HEK293 (cell line): ENCODE measurements around the gene WDR7.
A peak's percentile ranks its signal among the peaks of the same experiment; 100 is the strongest.

ENCODE experiments used
- CTCF ChIA-PET: fragments of 350-600 bp; formaldehyde crosslinking; extraction: SDS; loops from one replicate; lab custom pipeline; 2021; ENCODE audit warnings: antibody characterized with exemption; lab: Yijun Ruan, JAX
- POLR2A ChIA-PET: fragments of 300-600 bp; formaldehyde crosslinking; extraction: SDS; loops from one replicate; lab custom pipeline; 2020; ENCODE audit warnings: antibody characterized with exemption, inconsistent platforms; lab: Yijun Ruan, JAX
- H3K27ac ChIP-seq: fragments of 200-500 bp; sonication (Bioruptor generic); 2 replicates; pipeline ENCODE4 v1.5.1; 2014; ENCODE audit warnings: low read depth, low read length, control low read depth, inconsistent platforms; ENCODE audit errors: extremely low read depth
- H3K36me3 ChIP-seq, 2 experiments: fragments of 200-500 bp in 1 of 2; sonication (Bioruptor generic) in 1 of 2; 1 replicate in 1 of 2; 2 replicates in 1 of 2; pipeline ENCODE4 v1.5.1; 2014 to 2017; ENCODE audit warnings: inconsistent platforms in 2 of 2, low read length in 2 of 2; ENCODE audit not compliant: control insufficient read depth in 2 of 2, insufficient read depth in 1 of 2
- H3K4me1 ChIP-seq: fragments of 200-500 bp; sonication (Bioruptor generic); 2 replicates; pipeline ENCODE4 v1.5.1; 2014; ENCODE audit warnings: mild to moderate bottlenecking, low read length, inconsistent platforms; ENCODE audit not compliant: control insufficient read depth, insufficient read depth
- H3K4me3 ChIP-seq: 2 replicates; pipeline ENCODE4 v1.5.1; 2011; ENCODE audit warnings: low read depth, mild to moderate bottlenecking, control low read depth, low read length, moderate library complexity
- H3K9me3 ChIP-seq: fragments of 200-500 bp; sonication (Bioruptor generic); 2 replicates; pipeline ENCODE4 v1.5.1; 2014; ENCODE audit warnings: low read depth, low read length, inconsistent platforms; ENCODE audit not compliant: control insufficient read depth, insufficient read depth
- BCL11A ChIP-seq: fragments of 450-650 bp; formaldehyde crosslinking; IDR thresholded peaks from 2 replicates; pipeline ENCODE4 v1.5.1; 2016; ENCODE audit warnings: low read depth, missing biosample characterization, missing genetic modification characterization
- PRDM6 ChIP-seq: fragments of 450-650 bp; formaldehyde crosslinking; IDR thresholded peaks from 2 replicates; pipeline ENCODE4 v1.5.1; 2017; ENCODE audit warnings: missing biosample characterization, missing genetic modification characterization
- ZBTB1 ChIP-seq: fragments of 450-650 bp; formaldehyde crosslinking; IDR thresholded peaks from 2 replicates; pipeline ENCODE4 v1.5.1; 2016; ENCODE audit warnings: missing biosample characterization, missing genetic modification characterization
- ZFP37 ChIP-seq: fragments of 450-650 bp; formaldehyde crosslinking; IDR thresholded peaks from 2 replicates; pipeline ENCODE4 v1.5.1; 2016; ENCODE audit warnings: missing biosample characterization, missing genetic modification characterization
- ZNF140 ChIP-seq: fragments of 450-650 bp; formaldehyde crosslinking; IDR thresholded peaks from 2 replicates; pipeline ENCODE4 v1.5.1; 2016; ENCODE audit warnings: missing biosample characterization, missing genetic modification characterization
- ZNF350 ChIP-seq: fragments of 450-650 bp; formaldehyde crosslinking; IDR thresholded peaks from 2 replicates; pipeline ENCODE4 v1.5.0; 2017; ENCODE audit warnings: missing biosample characterization, mild to moderate bottlenecking, missing genetic modification characterization
- ZNF433 ChIP-seq: fragments of 450-650 bp; formaldehyde crosslinking; IDR thresholded peaks from 2 replicates; pipeline ENCODE4 v1.5.1; 2016; ENCODE audit warnings: missing biosample characterization, missing genetic modification characterization, low read depth
- ZNF548 ChIP-seq: fragments of 450-650 bp; formaldehyde crosslinking; IDR thresholded peaks from 2 replicates; pipeline ENCODE4 v1.5.1; 2016; ENCODE audit warnings: missing biosample characterization, missing genetic modification characterization
- TF ChIP-seq, protein P1 (sequence below): fragments of 450-650 bp; formaldehyde crosslinking; IDR thresholded peaks from 2 replicates; pipeline ENCODE4 v1.5.1; 2016; ENCODE audit warnings: missing biosample characterization, missing genetic modification characterization
- TF ChIP-seq, protein P2 (sequence below): fragments of 450-650 bp; formaldehyde crosslinking; IDR thresholded peaks from 2 replicates; pipeline ENCODE4 v1.5.1; 2017; ENCODE audit warnings: missing biosample characterization, missing genetic modification characterization
- TF ChIP-seq, protein P3 (sequence below): fragments of 450-650 bp; formaldehyde crosslinking; IDR thresholded peaks from 2 replicates; pipeline ENCODE4 v1.5.1; 2016; ENCODE audit warnings: missing biosample characterization, missing genetic modification characterization, borderline replicate concordance
- TF ChIP-seq, protein P4 (sequence below): fragments of 450-650 bp; formaldehyde crosslinking; conservative IDR thresholded peaks from 2 replicates; pipeline ENCODE4 v1.5.1; 2016; ENCODE audit warnings: low read depth, missing biosample characterization, missing genetic modification characterization
- TF ChIP-seq, protein P5 (sequence below): fragments of 450-650 bp; formaldehyde crosslinking; IDR thresholded peaks from 2 replicates; pipeline ENCODE4 v1.5.1; 2016; ENCODE audit warnings: missing biosample characterization, missing genetic modification characterization

The WDR7 gene

DNA sequence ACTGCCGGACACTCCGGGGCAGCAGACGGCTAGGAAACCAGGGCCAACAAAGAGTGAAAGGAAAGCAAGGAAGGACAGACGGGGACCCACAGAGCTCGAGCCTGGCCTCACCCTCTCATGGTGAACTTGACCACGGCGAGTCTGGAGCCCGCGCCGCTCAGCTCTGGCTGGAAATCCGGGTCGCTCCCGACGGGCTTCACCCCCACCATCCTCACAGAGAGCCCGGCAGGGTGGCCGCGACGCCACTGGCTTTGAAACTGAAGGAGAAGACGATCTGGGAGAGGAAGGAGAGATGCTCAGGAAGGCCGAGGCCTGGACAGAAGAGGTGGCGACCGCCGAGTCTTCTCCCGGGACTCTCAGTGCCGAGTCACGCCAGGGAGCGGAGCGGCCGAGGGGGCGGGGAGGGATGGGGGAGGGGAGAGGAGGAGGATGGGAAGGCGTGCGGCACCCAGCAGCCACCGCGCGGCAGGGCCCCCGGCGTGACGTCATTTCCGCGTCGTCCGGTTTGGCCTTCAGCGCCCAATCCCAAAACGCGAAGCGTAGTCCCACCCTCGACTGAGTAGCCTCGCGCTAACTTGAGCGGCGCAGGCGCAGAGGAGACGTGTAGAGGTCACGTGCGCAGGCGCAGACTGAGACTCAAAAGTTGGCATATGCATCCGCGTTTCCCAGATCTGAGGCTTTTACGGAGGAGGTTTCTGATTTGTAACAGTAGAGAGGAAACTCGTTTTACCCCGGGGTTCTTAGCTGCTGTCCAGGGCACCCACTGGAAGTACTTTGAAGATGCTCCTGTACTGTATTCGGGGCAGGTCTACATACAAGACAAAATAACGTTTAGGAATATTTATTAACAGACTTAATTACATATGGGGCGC lies 12.7 kb upstream of the WDR7 start, which contains the start of gene TXNL1 (continued):
- TF ChIP-seq, protein P1, sequence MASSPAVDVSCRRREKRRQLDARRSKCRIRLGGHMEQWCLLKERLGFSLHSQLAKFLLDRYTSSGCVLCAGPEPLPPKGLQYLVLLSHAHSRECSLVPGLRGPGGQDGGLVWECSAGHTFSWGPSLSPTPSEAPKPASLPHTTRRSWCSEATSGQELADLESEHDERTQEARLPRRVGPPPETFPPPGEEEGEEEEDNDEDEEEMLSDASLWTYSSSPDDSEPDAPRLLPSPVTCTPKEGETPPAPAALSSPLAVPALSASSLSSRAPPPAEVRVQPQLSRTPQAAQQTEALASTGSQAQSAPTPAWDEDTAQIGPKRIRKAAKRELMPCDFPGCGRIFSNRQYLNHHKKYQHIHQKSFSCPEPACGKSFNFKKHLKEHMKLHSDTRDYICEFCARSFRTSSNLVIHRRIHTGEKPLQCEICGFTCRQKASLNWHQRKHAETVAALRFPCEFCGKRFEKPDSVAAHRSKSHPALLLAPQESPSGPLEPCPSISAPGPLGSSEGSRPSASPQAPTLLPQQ (tag by site-specific recombination), result peak; percentile 11; the same call in 1 of the 2 replicates

GRCh38 chr18:56639104-56639381 lies 12.1 kb upstream of the WDR7 start:
- H3K36me3 ChIP-seq, result peaks cover 10 to 11% of the 10 kb centered on the region in 2 experiments; a peak in 2 of 3 replicates
- peak overlapping the region; percentile 98 for H3K27ac ChIP-seq
- TF ChIP-seq ZFP37 (tag by site-specific recombination) (0 out of 2 replicates have a peak, but pooled peaks have one; percentile 12), ZBTB1 (tag by site-specific recombination) (no peak)
- H3K9me3 ChIP-seq, result no peaks in the 10 kb centered on the region
- CTCF ChIA-PET, result interaction anchor here (1.8 kb wide), 1 partner anchor 32 kb away, joined by 6 read pairs; no protein-coding TSS in a partner anchor
- POLR2A ChIA-PET, result interaction anchor here (0.7 to 5.3 kb wide), 2 partner anchors 12 to 1141 kb away, joined by 5 to 40 read pairs; partner anchors contain the start of gene WDR7
- peaks cover 8% of the 10 kb centered on the region; the same call in 1 of the 2 replicates for H3K4me1 ChIP-seq
- peak overlapping the region; percentile 50 for H3K4me3 ChIP-seq

DNA sequence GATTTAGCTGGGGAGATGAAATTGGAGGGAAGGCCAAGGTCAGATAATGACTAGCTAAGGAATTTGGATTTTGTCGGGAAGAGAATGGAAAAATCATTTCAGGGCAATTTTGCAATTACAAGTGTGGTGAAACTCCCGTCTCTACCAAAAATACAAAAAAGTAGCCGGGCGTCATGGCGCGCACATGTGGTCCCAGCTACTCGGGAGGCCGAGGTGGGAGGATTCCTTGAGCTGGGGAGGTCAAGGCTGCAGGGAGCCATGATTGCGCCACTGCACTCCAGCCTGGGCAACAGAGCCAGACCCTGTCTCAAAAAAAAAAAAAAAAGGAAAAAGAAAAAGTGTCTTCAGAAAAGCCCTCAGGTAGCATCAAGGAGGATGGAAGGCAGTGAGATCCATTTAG lies 11.6 kb upstream of the WDR7 start:
- CTCF ChIA-PET, result no interaction called here
- Histone ChIP-seq H3K27ac (no peak overlapping the region), H3K4me3 (no peak overlapping the region), H3K4me1 (peaks cover 8% of the 10 kb centered on the region; the same call in 1 of the 2 replicates), H3K9me3 (no peaks in the 10 kb centered on the region), H3K36me3 (peaks cover 6 to 9% of the 10 kb centered on the region in 2 experiments; a peak in 2 of 3 replicates)
- POLR2A ChIA-PET, result interaction anchor here (0.7 to 5.3 kb wide), 2 partner anchors 11 to 1140 kb away, joined by 5 to 40 read pairs; partner anchors contain the start of gene WDR7
- TF ChIP-seq, protein P2, sequence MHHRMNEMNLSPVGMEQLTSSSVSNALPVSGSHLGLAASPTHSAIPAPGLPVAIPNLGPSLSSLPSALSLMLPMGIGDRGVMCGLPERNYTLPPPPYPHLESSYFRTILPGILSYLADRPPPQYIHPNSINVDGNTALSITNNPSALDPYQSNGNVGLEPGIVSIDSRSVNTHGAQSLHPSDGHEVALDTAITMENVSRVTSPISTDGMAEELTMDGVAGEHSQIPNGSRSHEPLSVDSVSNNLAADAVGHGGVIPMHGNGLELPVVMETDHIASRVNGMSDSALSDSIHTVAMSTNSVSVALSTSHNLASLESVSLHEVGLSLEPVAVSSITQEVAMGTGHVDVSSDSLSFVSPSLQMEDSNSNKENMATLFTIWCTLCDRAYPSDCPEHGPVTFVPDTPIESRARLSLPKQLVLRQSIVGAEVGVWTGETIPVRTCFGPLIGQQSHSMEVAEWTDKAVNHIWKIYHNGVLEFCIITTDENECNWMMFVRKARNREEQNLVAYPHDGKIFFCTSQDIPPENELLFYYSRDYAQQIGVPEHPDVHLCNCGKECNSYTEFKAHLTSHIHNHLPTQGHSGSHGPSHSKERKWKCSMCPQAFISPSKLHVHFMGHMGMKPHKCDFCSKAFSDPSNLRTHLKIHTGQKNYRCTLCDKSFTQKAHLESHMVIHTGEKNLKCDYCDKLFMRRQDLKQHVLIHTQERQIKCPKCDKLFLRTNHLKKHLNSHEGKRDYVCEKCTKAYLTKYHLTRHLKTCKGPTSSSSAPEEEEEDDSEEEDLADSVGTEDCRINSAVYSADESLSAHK (tag by site-specific recombination), result no peak
- TF ChIP-seq, protein P3, sequence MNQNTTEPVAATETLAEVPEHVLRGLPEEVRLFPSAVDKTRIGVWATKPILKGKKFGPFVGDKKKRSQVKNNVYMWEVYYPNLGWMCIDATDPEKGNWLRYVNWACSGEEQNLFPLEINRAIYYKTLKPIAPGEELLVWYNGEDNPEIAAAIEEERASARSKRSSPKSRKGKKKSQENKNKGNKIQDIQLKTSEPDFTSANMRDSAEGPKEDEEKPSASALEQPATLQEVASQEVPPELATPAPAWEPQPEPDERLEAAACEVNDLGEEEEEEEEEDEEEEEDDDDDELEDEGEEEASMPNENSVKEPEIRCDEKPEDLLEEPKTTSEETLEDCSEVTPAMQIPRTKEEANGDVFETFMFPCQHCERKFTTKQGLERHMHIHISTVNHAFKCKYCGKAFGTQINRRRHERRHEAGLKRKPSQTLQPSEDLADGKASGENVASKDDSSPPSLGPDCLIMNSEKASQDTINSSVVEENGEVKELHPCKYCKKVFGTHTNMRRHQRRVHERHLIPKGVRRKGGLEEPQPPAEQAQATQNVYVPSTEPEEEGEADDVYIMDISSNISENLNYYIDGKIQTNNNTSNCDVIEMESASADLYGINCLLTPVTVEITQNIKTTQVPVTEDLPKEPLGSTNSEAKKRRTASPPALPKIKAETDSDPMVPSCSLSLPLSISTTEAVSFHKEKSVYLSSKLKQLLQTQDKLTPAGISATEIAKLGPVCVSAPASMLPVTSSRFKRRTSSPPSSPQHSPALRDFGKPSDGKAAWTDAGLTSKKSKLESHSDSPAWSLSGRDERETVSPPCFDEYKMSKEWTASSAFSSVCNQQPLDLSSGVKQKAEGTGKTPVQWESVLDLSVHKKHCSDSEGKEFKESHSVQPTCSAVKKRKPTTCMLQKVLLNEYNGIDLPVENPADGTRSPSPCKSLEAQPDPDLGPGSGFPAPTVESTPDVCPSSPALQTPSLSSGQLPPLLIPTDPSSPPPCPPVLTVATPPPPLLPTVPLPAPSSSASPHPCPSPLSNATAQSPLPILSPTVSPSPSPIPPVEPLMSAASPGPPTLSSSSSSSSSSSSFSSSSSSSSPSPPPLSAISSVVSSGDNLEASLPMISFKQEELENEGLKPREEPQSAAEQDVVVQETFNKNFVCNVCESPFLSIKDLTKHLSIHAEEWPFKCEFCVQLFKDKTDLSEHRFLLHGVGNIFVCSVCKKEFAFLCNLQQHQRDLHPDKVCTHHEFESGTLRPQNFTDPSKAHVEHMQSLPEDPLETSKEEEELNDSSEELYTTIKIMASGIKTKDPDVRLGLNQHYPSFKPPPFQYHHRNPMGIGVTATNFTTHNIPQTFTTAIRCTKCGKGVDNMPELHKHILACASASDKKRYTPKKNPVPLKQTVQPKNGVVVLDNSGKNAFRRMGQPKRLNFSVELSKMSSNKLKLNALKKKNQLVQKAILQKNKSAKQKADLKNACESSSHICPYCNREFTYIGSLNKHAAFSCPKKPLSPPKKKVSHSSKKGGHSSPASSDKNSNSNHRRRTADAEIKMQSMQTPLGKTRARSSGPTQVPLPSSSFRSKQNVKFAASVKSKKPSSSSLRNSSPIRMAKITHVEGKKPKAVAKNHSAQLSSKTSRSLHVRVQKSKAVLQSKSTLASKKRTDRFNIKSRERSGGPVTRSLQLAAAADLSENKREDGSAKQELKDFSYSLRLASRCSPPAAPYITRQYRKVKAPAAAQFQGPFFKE, result no peak
- TF ChIP-seq, protein P4, sequence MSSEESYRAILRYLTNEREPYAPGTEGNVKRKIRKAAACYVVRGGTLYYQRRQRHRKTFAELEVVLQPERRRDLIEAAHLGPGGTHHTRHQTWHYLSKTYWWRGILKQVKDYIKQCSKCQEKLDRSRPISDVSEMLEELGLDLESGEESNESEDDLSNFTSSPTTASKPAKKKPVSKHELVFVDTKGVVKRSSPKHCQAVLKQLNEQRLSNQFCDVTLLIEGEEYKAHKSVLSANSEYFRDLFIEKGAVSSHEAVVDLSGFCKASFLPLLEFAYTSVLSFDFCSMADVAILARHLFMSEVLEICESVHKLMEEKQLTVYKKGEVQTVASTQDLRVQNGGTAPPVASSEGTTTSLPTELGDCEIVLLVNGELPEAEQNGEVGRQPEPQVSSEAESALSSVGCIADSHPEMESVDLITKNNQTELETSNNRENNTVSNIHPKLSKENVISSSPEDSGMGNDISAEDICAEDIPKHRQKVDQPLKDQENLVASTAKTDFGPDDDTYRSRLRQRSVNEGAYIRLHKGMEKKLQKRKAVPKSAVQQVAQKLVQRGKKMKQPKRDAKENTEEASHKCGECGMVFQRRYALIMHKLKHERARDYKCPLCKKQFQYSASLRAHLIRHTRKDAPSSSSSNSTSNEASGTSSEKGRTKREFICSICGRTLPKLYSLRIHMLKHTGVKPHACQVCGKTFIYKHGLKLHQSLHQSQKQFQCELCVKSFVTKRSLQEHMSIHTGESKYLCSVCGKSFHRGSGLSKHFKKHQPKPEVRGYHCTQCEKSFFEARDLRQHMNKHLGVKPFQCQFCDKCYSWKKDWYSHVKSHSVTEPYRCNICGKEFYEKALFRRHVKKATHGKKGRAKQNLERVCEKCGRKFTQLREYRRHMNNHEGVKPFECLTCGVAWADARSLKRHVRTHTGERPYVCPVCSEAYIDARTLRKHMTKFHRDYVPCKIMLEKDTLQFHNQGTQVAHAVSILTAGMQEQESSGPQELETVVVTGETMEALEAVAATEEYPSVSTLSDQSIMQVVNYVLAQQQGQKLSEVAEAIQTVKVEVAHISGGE, result no peak
- TF ChIP-seq PRDM6 (tag by site-specific recombination) (no peak), ZNF140 (tag by site-specific recombination) (no peak), ZNF548 (tag by site-specific recombination) (no peak), ZNF350 (tag by site-specific recombination) (no peak), ZNF433 (tag by site-specific recombination) (no peak), BCL11A (no peak)
- TF ChIP-seq, protein P5, sequence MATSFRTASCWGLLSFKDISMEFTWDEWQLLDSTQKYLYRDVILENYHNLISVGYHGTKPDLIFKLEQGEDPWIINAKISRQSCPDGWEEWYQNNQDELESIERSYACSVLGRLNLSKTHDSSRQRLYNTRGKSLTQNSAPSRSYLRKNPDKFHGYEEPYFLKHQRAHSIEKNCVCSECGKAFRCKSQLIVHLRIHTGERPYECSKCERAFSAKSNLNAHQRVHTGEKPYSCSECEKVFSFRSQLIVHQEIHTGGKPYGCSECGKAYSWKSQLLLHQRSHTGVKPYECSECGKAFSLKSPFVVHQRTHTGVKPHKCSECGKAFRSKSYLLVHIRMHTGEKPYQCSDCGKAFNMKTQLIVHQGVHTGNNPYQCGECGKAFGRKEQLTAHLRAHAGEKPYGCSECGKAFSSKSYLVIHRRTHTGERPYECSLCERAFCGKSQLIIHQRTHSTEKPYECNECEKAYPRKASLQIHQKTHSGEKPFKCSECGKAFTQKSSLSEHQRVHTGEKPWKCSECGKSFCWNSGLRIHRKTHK, result no peak
